Measurements from ENCODE around the gene RPAP2. TPM values are rescaled to one million over a fixed set of nuclear protein-coding genes. Genes with fewer than 3 reads are reported as not detected.

RPAP2 gene
- total and polyA plus RNA-seq, 2 of the 8 experiments (the other 6 are each of a cell fraction or from before 2014, with no cell fraction given): 7.9 to 28.4 TPM

DNA sequence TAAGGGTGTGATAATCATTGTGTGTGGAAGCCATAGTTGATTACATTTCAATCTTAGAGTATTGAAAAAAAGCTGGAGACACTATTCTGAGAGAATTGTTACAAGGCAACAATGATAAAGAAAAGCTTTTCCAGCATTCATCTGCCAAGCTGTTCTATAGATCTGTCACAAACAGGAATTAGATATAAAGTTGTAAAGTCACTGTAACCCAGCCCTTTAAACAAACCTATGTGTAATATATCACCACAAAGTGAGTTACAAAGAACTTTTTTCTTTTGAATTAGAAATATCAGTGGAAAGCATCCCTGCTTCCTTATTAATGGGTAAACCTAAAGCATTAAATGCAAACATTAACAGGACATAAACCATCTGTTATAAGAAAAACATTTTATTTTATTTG lies 55.4 kb downstream of the RPAP2 start (continued):
- TF ChIP-seq RAD21 (IDR thresholded peaks at IDR 0.05 in 1 of 2, conservative IDR thresholded peaks at IDR 0.05 in 1 of 2; ENCODE audit: low read depth in 2 of 2, low read length in 2 of 2) (no peak), EZH2 (IDR thresholded peaks at IDR 0.05; ENCODE audit: low read depth, low read length, severe bottlenecking) (no peak), BCL11A (IDR thresholded peaks at IDR 0.05; ENCODE audit: low read depth in 2 of 2, low read length in 2 of 2) (no peak), SIX5 (IDR thresholded peaks at IDR 0.05; ENCODE audit: low read depth, low read length) (no peak)

Measured in H1 (cell line).